ENCODE measurements around the gene KCTD12. TPM values are rescaled to one million over a fixed set of nuclear protein-coding genes. Genes with fewer than 3 reads are reported as not detected.

Gene KCTD12
- total and polyA plus RNA-seq, 2 donors (not counting 3 experiments of a cell fraction or from before 2014, with no cell fraction given) = 95.9 to 116 TPM

DNA sequence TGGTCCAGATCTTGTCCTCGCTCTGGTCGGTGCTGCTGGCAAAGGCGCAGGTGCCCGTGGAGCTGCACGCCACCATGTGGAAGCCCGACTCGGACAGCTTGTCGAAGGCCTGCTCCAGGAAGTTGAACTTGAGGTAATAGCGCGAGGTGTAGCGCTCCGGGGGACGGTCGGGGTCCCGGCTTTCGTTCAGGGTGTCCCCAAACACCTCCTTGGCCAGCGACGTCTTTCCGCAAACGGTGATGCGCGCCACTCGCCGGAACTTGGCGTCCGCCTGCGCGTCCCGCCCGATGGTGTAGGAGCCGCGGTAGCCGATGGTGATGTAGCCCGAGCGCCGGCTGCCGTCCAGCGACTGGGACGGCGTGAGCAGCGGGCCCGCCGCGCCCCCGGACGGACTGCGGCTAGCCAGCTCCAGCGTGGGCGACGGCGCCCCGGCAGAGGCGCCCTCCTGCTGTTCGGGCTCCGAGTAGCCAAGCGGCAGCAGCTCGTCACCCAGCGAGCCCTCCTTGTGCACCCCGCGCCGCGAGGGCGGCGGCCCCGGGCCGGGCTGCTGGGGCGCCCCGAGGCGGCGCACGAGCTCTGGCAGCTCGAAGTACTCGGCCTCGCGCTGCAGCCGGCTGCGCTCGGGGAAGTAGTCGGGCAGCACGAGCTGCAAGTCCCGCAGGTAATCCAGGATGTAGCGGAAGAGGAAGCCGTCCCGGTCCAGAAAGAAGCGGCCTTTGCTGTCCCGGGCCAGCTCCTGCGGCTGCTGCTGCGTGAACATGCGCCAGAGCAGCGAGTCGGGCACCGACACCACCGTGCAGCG lies 801 bp downstream of the KCTD12 start:
- CTCF ChIA-PET = interaction anchor here (0.6 to 6.3 kb wide), 49 partner anchors 11 to 1403 kb away, joined by 3 to 156 read pairs (median 4); partner anchors contain the start of genes CLN5 and TBC1D4
- Histone ChIP-seq H3K4me1 (ENCODE audit: control insufficient read depth, extremely low read depth, insufficient read depth, low read length) (peaks cover 32% of the 10 kb centered on the region), H3K9me3 (replicated peaks; ENCODE audit: control insufficient read depth, insufficient read depth, low read length) (no peaks in the 10 kb centered on the region), H4K20me1 (replicated peaks; ENCODE audit: control insufficient read depth, extremely low read depth, insufficient read depth, low read length) (no peaks in the 10 kb centered on the region), H3K9ac (replicated peaks; ENCODE audit: extremely low read depth, insufficient read depth, low read length) (peak overlapping the region; percentile 90), H3K79me2 (ENCODE audit: control insufficient read depth, insufficient read depth, low read length) (peaks cover 43% of the 10 kb centered on the region), H3K9me1 (replicated peaks; ENCODE audit: control insufficient read depth, extremely low read depth, insufficient read depth, low read length) (no peaks in the 10 kb centered on the region), H3K36me3 (ENCODE audit: control insufficient read depth in 2 of 2, extremely low read depth in 1 of 2, insufficient read depth in 2 of 2, low read length in 2 of 2) (no peaks in the 10 kb centered on the region), H3K4me3 (replicated peaks in 1 of 3; ENCODE audit: insufficient read depth in 1 of 3, low read depth in 1 of 3, low read length in 3 of 3) (peak overlapping the region; percentile 91 to 98 (median 95)), H3K4me2 (ENCODE audit: insufficient read depth, low read length) (peak overlapping the region; percentile 97), H3K27me3 (ENCODE audit: control insufficient read depth in 2 of 2, insufficient read depth in 2 of 2, low read length in 2 of 2) (no peaks in the 10 kb centered on the region), H2AFZ (ENCODE audit: low read depth, low read length) (peak overlapping the region; percentile 72), H3K27ac (ENCODE audit: insufficient read depth, low read depth, low read length) (peak overlapping the region; percentile 84)
- DNase-seq (ENCODE audit: low read depth, low spot score) = peak; percentile 82
- peak; percentile 69 for TF ChIP-seq POLR2A (IDR thresholded peaks at IDR 0.05; ENCODE audit: low read depth, low read length)
- TF ChIP-seq, protein P1, sequence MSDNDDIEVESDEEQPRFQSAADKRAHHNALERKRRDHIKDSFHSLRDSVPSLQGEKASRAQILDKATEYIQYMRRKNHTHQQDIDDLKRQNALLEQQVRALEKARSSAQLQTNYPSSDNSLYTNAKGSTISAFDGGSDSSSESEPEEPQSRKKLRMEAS (IDR thresholded peaks at IDR 0.05; ENCODE audit: insufficient read depth, insufficient read length) = no peak
- TF ChIP-seq, protein P2, sequence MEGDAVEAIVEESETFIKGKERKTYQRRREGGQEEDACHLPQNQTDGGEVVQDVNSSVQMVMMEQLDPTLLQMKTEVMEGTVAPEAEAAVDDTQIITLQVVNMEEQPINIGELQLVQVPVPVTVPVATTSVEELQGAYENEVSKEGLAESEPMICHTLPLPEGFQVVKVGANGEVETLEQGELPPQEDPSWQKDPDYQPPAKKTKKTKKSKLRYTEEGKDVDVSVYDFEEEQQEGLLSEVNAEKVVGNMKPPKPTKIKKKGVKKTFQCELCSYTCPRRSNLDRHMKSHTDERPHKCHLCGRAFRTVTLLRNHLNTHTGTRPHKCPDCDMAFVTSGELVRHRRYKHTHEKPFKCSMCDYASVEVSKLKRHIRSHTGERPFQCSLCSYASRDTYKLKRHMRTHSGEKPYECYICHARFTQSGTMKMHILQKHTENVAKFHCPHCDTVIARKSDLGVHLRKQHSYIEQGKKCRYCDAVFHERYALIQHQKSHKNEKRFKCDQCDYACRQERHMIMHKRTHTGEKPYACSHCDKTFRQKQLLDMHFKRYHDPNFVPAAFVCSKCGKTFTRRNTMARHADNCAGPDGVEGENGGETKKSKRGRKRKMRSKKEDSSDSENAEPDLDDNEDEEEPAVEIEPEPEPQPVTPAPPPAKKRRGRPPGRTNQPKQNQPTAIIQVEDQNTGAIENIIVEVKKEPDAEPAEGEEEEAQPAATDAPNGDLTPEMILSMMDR (IDR thresholded peaks at IDR 0.05; ENCODE audit: extremely low read depth in 1 of 2, insufficient read depth in 1 of 2, low read depth in 1 of 2, low read length in 2 of 2) = peak; percentile 32 to 44
- no peak for TF ChIP-seq GATA2 (IDR thresholded peaks at IDR 0.05; ENCODE audit: insufficient read depth, insufficient read length, low read depth, low read length)
- TF ChIP-seq EZH2 (IDR thresholded peaks at IDR 0.05; ENCODE audit: borderline replicate concordance, low read depth, low read length, severe bottlenecking) = no peak
- TF ChIP-seq FOS (IDR thresholded peaks at IDR 0.05; ENCODE audit: borderline replicate concordance, insufficient read depth, low read length) = no peak
- peak; percentile 45 for TF ChIP-seq POLR2AphosphoS5 (IDR thresholded peaks at IDR 0.05; ENCODE audit: insufficient read depth, low read depth, low read length)
- TF ChIP-seq JUN (IDR thresholded peaks at IDR 0.05; ENCODE audit: borderline replicate concordance, insufficient read depth, insufficient read length, low read depth) = no peak
- no peak for TF ChIP-seq MYC (IDR thresholded peaks at IDR 0.05; ENCODE audit: low read depth, low read length)
- POLR2A ChIA-PET = interaction anchor here (0.8 to 2.6 kb wide), 9 partner anchors 19 to 459 kb away, joined by 3 to 11 read pairs (median 4); no protein-coding TSS in a partner anchor
- no peak for FAIRE-seq
- intact Hi-C loops (cut with micrococcal nuclease) = loop anchor here (1.0 to 5.0 kb wide), 8 partner anchors 18 to 1008 kb away; no protein-coding TSS in a partner anchor
- dilution Hi-C loops (cut with MboI; ENCODE audit: extremely low pct_ligation_motif_present, low sequenced_read_pairs) = no loop called here
- BruUV-seq (replicated peaks) = no TSS peak

Data from endothelial cell of umbilical vein (primary cell).